ENCODE data around the gene CREG2. TPM values are rescaled to one million over a fixed set of nuclear protein-coding genes. Genes with fewer than 3 reads are reported as not detected.
"Not testable (repeated sequence)": the region's sequence is repeated elsewhere in the genome, so short reads cannot be mapped to it uniquely, and the experiment has no call there.

The CREG2 gene
- total RNA-seq, 4 donors from 2014 or later: 0.38 to 2.5 (median 1.3) TPM

DNA sequence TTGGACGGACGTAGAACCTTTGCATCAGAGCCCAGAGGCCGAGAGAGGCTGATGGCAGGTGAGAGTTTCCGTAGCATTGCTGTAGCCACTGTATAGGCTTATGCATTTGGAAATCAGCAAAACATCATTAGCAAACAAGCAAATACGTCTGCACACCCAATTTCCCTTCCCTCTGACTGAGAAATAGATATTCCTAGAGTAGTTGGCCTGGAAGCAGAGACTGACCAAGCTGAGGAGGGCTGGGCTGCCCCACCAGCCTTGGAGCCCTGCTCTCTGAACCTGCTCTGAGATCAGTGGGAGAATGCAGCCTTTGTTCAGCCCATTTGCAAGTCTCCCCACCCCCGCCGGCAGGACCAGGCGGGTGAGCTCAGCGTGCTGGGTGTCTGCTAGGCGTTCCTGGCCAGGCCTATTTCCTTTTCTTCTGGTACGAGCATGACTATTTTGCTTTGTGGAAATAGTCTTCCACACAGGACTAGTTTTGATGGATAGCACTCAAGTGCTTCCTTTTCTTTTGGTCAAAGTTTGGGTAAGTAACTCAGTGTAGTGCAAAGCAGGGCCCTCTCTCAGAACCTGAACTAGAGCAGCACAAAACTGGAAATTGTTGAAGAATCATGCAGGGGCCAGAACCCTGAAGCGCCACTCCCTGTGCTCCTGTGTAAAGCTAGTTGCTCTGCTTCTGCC is 56.9 kb downstream of the CREG2 start:
- no peak for DNase-seq
- Histone ChIP-seq H3K27me3 (no peaks in the 10 kb centered on the region), H3K4me3 (no peak overlapping the region), H3K27ac (peak overlapping the region; percentile 82 to 94 (median 87)), H3K4me1 (peaks cover 26 to 53% (median 32%) of the 10 kb centered on the region in 3 donors), H3K9me3 (peaks cover 0 to 2% (median 0%) of the 10 kb centered on the region in 3 donors), H3K36me3 (no peaks in the 10 kb centered on the region)
- TF ChIP-seq POLR2A (IDR thresholded peaks at IDR 0.05): no peak
- TF ChIP-seq, protein P1, sequence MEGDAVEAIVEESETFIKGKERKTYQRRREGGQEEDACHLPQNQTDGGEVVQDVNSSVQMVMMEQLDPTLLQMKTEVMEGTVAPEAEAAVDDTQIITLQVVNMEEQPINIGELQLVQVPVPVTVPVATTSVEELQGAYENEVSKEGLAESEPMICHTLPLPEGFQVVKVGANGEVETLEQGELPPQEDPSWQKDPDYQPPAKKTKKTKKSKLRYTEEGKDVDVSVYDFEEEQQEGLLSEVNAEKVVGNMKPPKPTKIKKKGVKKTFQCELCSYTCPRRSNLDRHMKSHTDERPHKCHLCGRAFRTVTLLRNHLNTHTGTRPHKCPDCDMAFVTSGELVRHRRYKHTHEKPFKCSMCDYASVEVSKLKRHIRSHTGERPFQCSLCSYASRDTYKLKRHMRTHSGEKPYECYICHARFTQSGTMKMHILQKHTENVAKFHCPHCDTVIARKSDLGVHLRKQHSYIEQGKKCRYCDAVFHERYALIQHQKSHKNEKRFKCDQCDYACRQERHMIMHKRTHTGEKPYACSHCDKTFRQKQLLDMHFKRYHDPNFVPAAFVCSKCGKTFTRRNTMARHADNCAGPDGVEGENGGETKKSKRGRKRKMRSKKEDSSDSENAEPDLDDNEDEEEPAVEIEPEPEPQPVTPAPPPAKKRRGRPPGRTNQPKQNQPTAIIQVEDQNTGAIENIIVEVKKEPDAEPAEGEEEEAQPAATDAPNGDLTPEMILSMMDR (IDR thresholded peaks at IDR 0.05): no peak
- 31 to 53% methylated on average over 11 to 12 of the region's 12 CpGs for WGBS, 2 donors
- intact Hi-C loops (cut with DNase I): no loop called here

DNA sequence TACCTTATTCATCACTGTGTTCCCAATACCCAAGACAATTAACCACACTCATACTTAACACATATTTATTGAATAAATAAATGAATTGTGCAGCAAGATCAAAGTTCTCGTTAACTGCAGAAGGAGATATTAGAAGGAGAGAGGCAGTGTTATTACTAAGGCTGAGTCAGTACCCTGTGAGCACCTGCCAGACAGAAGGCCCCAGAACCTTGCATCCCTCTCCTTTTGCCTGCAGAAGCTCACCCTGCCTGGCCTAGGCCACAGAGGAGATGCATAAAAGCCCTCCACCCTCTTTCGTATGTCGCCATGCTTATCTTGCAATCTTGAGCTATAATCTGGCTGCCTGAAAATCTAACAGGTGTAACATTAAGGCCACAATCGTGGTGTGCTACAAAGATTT is 58.3 kb downstream of the CREG2 start:
- H3K36me3 ChIP-seq: no peaks in the 10 kb centered on the region
- peaks cover 0 to 5% (median 0%) of the 10 kb centered on the region in 3 donors for H3K9me3 ChIP-seq
- no peaks in the 10 kb centered on the region for H3K27me3 ChIP-seq
- intact Hi-C loops (cut with DNase I): no loop called here
- no peak overlapping the region for H3K4me3 ChIP-seq
- DNase-seq: no peak
- 64 to 76% methylated on average over 4 of the region's 4 CpGs for WGBS, 2 donors
- H3K27ac ChIP-seq: peak overlapping the region; percentile 75 to 94 (median 87)
- TF ChIP-seq, protein P1 (IDR thresholded peaks at IDR 0.05): no peak
- no peak for TF ChIP-seq POLR2A (IDR thresholded peaks at IDR 0.05)
- H3K4me1 ChIP-seq: peaks cover 26 to 60% (median 32%) of the 10 kb centered on the region in 3 donors

DNA sequence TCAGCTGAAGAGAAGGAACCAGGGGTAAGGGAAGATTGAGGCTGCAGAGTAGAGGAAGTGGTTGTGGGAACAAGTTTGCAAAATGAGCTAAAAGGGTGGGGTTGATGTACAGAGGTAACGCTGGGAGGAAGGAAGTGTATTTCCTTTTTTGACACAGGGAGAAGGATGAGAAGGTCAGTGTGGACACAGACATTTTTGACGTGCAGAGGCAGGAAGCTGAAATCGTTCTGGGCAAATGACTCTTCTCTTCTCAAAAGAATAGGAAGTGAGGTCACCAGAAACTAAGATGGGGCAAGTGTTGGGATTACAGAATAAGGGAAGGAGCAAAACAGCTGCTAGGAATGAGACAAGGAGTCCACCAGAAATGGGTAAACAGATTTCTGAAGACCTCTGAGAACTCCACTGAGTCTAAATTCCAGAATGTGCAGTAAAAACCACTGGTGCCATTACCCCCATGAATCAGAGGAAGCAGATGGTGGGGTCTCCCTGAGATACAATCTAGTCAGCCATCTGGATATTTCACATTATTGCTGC is 58.8 kb downstream of the CREG2 start:
- H3K4me3 ChIP-seq: peak overlapping the region in 2 of 4 donors; percentile 18 to 31
- TF ChIP-seq, protein P1 (IDR thresholded peaks at IDR 0.05): no peak
- no peak for TF ChIP-seq POLR2A (IDR thresholded peaks at IDR 0.05)
- H3K36me3 ChIP-seq: no peaks in the 10 kb centered on the region
- 8 to 11% methylated on average over 3 of the region's 3 CpGs for WGBS, 2 donors
- H3K9me3 ChIP-seq: peaks cover 0 to 5% (median 0%) of the 10 kb centered on the region in 3 donors
- H3K27ac ChIP-seq: peak overlapping the region; percentile 75 to 94 (median 87)
- intact Hi-C loops (cut with DNase I): no loop called here
- DNase-seq: no peak
- H3K27me3 ChIP-seq: no peaks in the 10 kb centered on the region
- H3K4me1 ChIP-seq: peaks cover 26 to 64% (median 32%) of the 10 kb centered on the region in 3 donors

DNA sequence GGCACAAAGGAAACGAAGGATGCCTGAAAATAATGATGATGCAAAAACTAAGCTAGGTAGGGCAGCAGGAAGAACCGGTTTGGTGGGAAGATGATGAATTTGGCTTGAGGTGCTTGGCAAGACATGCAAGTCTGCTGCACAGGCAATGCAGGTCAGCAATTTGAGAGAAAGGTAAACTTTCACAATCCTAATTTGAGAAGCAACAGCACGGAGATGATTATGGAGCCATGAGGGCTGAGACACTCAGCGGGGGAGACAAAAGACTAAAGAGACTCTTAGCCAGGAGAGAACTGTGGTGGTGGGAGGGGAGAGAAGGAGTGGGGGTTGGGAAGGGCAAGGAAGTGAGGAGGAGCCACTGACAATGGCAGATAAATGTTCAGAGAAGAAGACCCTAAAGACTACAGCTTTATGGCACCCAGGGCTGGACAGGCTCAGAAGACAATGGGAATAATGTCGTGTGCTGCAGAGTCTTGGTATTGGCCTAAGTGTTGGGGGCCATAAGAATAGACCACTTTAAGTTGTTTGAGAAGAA is 59.4 kb downstream of the CREG2 start:
- intact Hi-C loops (cut with DNase I): no loop called here
- Histone ChIP-seq H3K4me3 (peak overlapping the region in 3 of 4 donors; percentile 15 to 31 (median 18)), H3K36me3 (no peaks in the 10 kb centered on the region), H3K27me3 (no peaks in the 10 kb centered on the region), H3K9me3 (peaks cover 0 to 5% (median 0%) of the 10 kb centered on the region in 3 donors), H3K27ac (peak overlapping the region; percentile 75 to 94 (median 87)), H3K4me1 (peaks cover 26 to 64% (median 32%) of the 10 kb centered on the region in 3 donors)
- WGBS, 2 donors: 21 to 23% methylated on average over 5 of the region's 5 CpGs
- TF ChIP-seq, protein P1 (IDR thresholded peaks at IDR 0.05): no peak
- no peak for TF ChIP-seq POLR2A (IDR thresholded peaks at IDR 0.05)
- no peak for DNase-seq

DNA sequence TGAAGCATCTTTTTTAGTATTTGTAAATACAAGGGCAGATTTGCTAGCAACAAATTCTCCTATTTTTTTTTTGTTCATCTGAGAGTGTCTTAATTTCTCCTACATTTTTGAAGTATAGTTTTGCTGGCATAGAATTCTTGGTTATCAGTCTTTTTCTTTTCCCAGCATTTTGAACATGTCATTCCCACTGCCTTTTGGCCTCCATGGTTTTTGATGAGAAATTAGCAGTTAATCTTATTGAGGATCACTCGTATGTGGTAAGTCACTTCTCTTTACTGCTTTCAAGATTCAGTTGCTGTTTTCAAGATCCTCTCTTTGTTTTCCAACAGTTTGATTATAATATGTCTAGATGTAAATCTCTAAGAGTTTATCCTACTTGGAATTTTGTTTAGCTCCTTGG is 61.9 kb downstream of the CREG2 start:
- Histone ChIP-seq H3K36me3 (no peaks in the 10 kb centered on the region), H3K4me1 (peaks cover 21 to 48% (median 26%) of the 10 kb centered on the region in 3 donors), H3K4me3 (no peak overlapping the region), H3K27me3 (no peaks in the 10 kb centered on the region), H3K9me3 (peaks cover 0 to 5% (median 0%) of the 10 kb centered on the region in 3 donors), H3K27ac (no peak overlapping the region)
- 89 to 92% methylated on average over 1 of the region's 1 CpG for WGBS, 2 donors
- TF ChIP-seq, protein P1 (IDR thresholded peaks at IDR 0.05): no peak
- TF ChIP-seq POLR2A (IDR thresholded peaks at IDR 0.05): no peak
- DNase-seq: no peak
- intact Hi-C loops (cut with DNase I): no loop called here

DNA sequence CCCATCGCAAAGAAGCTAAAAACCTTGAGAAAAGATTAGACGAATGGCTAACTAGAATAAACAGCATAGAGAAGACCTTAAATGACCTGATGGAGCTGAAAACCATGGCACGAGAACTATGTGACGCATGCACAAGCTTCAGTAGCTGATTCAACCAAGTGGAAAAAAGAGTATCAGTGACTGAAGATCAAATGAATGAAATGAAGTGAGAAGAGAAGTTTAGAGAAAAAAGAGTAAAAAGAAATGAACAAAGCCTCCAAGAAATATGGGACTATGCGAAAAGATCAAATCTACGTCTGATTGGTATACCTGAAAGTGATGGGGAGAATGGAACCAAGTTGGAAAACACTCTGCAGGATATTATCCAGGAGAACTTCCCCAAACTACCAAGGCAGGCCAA is 70.7 kb downstream of the CREG2 start:
- 89 to 94% methylated on average over 6 of the region's 6 CpGs for WGBS, 2 donors
- H3K27me3 ChIP-seq; H3K9me3 ChIP-seq; H3K27ac ChIP-seq; H3K36me3 ChIP-seq; H3K4me3 ChIP-seq; intact Hi-C loops (cut with DNase I); DNase-seq; H3K4me1 ChIP-seq: not testable (repeated sequence)

Measured in esophagus squamous epithelium (tissue), 5 donors.